Measurements from ENCODE around the gene STRIP2. TPM values are rescaled to one million over a fixed set of nuclear protein-coding genes. Genes with fewer than 3 reads are reported as not detected.

STRIP2 gene
- polyA plus RNA-seq, 1 donor from 2014 or later: 7.4 TPM

DNA sequence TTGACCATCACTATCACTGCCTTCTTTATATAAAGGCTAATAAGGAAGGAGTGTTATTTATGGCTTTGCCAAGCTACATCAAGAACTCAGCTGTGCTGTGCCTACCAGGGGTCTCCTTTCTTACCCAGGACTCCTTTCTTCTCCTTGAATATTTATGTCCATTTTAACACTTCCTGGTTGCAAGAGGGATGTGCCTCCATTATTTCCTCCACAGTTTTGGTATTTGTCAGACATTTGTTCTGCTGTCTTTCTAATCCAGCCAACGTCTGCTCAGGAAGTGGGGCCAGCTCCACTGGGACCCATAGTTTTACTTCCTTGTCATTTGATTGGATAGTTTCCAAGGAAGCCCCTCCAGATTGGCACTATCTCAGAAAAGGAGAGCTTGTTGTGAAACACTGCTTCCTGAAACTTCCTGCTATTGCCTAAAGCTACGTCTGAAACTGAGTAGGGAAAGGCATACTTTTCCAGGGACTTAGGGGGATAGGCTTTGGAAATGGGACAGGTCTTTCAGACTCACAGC lies 6.6 kb upstream of the STRIP2 start:
- Histone ChIP-seq H3K9ac (ENCODE audit: low read length) (no peak overlapping the region), H3K79me2 (replicated peaks; ENCODE audit: insufficient read depth, low read length) (no peaks in the 10 kb centered on the region), H3K27ac (ENCODE audit: low read length) (no peak overlapping the region), H3K4me3 (ENCODE audit: low read length) (no peak overlapping the region), H3K9me3 (ENCODE audit: low read length) (no peaks in the 10 kb centered on the region), H3K36me3 (ENCODE audit: insufficient read depth, low read length) (peaks cover 9% of the 10 kb centered on the region), H3K27me3 (ENCODE audit: insufficient read depth, low read depth, low read length) (no peaks in the 10 kb centered on the region), H3K4me2 (ENCODE audit: low read length) (no peak overlapping the region), H4K20me1 (ENCODE audit: insufficient read depth) (no peaks in the 10 kb centered on the region), H3F3A (ENCODE audit: insufficient read depth, low read length, poor library complexity, severe bottlenecking) (no peaks in the 10 kb centered on the region), H3K9me2 (ENCODE audit: insufficient read depth, low read length) (no peaks in the 10 kb centered on the region), H2AFZ (ENCODE audit: low read depth, low read length) (no peak overlapping the region)
- TF ChIP-seq MXI1 (conservative IDR thresholded peaks at IDR 0.05; ENCODE audit: poor library complexity, severe bottlenecking) (no peak), RAD21 (conservative IDR thresholded peaks at IDR 0.05) (no peak), POLR2AphosphoS5 (IDR thresholded peaks at IDR 0.05) (no peak), EP300 (conservative IDR thresholded peaks at IDR 0.05; ENCODE audit: poor library complexity, severe bottlenecking) (no peak), CTCF (IDR thresholded peaks at IDR 0.05; ENCODE audit: poor library complexity, severe bottlenecking) (no peak), TAF1 (IDR thresholded peaks at IDR 0.05; ENCODE audit: low read depth) (no peak), SMC3 (conservative IDR thresholded peaks at IDR 0.05; ENCODE audit: poor library complexity) (no peak), EZH2 (IDR thresholded peaks at IDR 0.05; ENCODE audit: borderline replicate concordance, insufficient read depth, low read length, poor library complexity, severe bottlenecking) (no peak)
- TF ChIP-seq, protein P1, sequence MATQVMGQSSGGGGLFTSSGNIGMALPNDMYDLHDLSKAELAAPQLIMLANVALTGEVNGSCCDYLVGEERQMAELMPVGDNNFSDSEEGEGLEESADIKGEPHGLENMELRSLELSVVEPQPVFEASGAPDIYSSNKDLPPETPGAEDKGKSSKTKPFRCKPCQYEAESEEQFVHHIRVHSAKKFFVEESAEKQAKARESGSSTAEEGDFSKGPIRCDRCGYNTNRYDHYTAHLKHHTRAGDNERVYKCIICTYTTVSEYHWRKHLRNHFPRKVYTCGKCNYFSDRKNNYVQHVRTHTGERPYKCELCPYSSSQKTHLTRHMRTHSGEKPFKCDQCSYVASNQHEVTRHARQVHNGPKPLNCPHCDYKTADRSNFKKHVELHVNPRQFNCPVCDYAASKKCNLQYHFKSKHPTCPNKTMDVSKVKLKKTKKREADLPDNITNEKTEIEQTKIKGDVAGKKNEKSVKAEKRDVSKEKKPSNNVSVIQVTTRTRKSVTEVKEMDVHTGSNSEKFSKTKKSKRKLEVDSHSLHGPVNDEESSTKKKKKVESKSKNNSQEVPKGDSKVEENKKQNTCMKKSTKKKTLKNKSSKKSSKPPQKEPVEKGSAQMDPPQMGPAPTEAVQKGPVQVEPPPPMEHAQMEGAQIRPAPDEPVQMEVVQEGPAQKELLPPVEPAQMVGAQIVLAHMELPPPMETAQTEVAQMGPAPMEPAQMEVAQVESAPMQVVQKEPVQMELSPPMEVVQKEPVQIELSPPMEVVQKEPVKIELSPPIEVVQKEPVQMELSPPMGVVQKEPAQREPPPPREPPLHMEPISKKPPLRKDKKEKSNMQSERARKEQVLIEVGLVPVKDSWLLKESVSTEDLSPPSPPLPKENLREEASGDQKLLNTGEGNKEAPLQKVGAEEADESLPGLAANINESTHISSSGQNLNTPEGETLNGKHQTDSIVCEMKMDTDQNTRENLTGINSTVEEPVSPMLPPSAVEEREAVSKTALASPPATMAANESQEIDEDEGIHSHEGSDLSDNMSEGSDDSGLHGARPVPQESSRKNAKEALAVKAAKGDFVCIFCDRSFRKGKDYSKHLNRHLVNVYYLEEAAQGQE (IDR thresholded peaks at IDR 0.05; ENCODE audit: borderline replicate concordance): no peak

- Histone ChIP-seq H3K4me2 (ENCODE audit: low read length) (no peak overlapping the region), H3K36me3 (ENCODE audit: insufficient read depth, low read length) (no peaks in the 10 kb centered on the region), H3K4me3 (ENCODE audit: low read length) (no peak overlapping the region), H3K9me2 (ENCODE audit: insufficient read depth, low read length) (no peaks in the 10 kb centered on the region), H3K27ac (ENCODE audit: low read length) (no peak overlapping the region), H3K9me3 (ENCODE audit: low read length) (no peaks in the 10 kb centered on the region), H4K20me1 (ENCODE audit: insufficient read depth) (no peaks in the 10 kb centered on the region), H2AFZ (ENCODE audit: low read depth, low read length) (no peak overlapping the region), H3F3A (ENCODE audit: insufficient read depth, low read length, poor library complexity, severe bottlenecking) (no peaks in the 10 kb centered on the region), H3K27me3 (ENCODE audit: insufficient read depth, low read depth, low read length) (no peaks in the 10 kb centered on the region), H3K79me2 (replicated peaks; ENCODE audit: insufficient read depth, low read length) (no peaks in the 10 kb centered on the region), H3K9ac (ENCODE audit: low read length) (no peak overlapping the region)
- TF ChIP-seq TAF1 (IDR thresholded peaks at IDR 0.05; ENCODE audit: low read depth) (no peak), SMC3 (conservative IDR thresholded peaks at IDR 0.05; ENCODE audit: poor library complexity) (no peak), EP300 (conservative IDR thresholded peaks at IDR 0.05; ENCODE audit: poor library complexity, severe bottlenecking) (no peak), CTCF (IDR thresholded peaks at IDR 0.05; ENCODE audit: poor library complexity, severe bottlenecking) (no peak), RAD21 (conservative IDR thresholded peaks at IDR 0.05) (no peak), MXI1 (conservative IDR thresholded peaks at IDR 0.05; ENCODE audit: poor library complexity, severe bottlenecking) (no peak), EZH2 (IDR thresholded peaks at IDR 0.05; ENCODE audit: borderline replicate concordance, insufficient read depth, low read length, poor library complexity, severe bottlenecking) (no peak), POLR2AphosphoS5 (IDR thresholded peaks at IDR 0.05) (no peak)
- TF ChIP-seq, protein P1 (IDR thresholded peaks at IDR 0.05; ENCODE audit: borderline replicate concordance): no peak
Measured at GRCh38 chr7:129431911-129432643, 2.2 kb upstream of the STRIP2 start.

Measured in neural cell (in vitro differentiated cells).